Activated CD4-positive, alpha-beta T cell treated with anti-CD3 and anti-CD28 coated beads, Interleukin-10, Interleukin-2, amounts not matched to agents 100 ng/mL and 50 ng/mL, durations not matched to agents 16 hours and 8 hours (primary cell): ENCODE results near the gene PIEZO1.

ENCODE experiments used
- DNase-seq: peaks from one replicate; pipeline ENCODE4 v3.0.0-alpha.2; 2020

Gene PIEZO1

DNA sequence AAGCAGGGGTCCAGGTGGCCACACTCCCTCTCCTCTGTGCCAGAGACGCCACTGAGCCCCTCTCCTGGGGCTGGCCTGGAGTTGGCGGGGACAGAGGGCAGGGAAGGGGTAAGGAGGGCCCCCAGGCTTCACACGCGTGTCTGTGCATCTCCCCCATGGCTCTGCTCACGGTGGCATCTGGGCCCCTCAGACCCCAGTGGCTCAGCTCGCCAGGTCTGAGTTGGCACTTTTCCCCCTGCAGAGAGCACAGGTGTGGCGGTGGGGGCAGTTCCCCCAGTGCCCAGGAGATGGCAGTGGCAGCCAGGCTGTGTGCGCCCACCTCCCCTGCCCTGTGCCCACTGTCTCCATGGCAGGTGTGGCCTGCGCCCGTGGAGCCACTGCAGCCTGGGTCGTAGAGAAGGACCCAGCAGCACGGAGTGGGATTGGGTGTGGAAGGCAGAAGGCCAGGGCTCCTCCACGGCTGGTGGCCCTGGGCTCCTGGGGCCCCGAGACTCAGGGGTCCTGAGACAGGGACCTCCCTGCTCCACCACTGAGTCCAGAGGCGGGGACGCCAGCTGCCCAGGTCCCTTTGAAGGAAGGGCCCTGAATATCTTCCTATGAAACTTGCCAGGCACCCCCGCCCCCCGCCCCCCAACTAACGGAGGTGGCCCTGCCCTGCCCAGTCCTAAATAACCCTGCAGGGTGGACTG lies 31.0 kb upstream of the PIEZO1 start:
- DNase-seq: peak; percentile 67

GRCh38 chr16:88815227-88815626 lies 30.2 kb upstream of the PIEZO1 start:
- DNase-seq: no peak

DNA sequence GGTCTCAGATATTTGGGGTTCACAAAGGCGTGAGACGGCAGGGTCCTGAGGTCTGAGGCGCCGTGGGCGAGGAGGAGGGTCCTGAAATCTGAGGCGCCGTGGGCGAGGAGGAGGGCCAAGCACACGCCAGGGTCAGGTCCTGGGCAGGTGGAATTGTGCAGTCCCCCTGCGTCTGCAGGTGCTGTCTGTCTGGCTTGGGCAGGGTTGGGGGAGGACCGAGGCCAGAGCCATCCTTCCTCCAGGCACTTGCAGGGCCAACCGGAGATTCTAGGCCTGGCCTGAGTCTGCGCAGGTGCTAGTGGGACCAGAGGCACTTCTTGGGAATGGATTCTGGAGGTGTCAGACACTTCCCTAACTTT lies 29.1 kb upstream of the PIEZO1 start:
- no peak for DNase-seq

DNA sequence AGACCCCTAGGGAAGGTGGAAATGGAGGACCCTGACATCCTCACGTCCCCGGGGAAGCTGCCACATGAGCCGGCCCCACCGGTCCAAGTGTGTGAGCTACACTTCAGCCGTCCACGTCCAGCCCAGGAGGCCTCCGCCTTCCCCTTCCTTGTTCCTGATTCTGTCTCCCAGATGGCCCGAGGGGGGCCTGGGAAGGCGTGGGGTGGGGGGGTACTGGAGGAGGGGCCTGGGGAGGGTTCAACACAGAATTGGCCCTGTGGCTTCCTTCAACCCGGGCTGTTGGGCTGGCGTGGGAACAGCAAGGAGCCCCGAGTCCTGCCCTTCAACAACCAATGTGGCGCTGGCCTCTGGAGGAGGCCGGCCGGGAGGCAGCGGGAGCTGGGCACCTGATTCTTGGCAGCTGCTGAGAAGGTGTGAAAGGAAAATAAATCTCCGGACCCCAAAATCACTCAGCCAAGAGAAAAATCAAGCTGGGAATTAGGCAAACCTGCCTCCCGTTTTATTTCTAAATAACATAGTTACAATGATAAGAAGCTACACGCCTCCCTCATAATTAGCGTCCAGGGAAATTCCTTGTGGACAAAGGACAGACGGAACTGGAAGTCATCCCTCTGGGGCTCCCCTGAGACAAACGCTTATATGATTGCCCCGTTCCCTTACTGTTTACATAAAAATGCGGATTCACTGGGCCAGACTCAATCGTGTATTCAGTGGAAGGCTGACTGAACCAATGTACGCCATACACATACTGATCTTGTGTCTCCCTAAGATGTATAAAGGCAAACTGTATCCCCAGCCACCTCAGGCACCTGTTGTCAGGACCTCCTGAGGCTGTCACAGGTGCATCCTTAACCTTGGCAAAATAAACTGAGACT lies 28.5 kb upstream of the PIEZO1 start:
- DNase-seq: no peak

- DNase-seq: peak; percentile 68
These were observed 27.7 kb upstream of the PIEZO1 start for GRCh38 chr16:88812513-88813268.

- peak; percentile 98 for DNase-seq
These were observed 26.9 kb upstream of the PIEZO1 start, which contains the start of gene APRT for GRCh38 chr16:88811769-88812512. Gene APRT (minus strand): TSS chr16:88811928. CDS start chr16:88811899, 29 bp downstream.

DNA sequence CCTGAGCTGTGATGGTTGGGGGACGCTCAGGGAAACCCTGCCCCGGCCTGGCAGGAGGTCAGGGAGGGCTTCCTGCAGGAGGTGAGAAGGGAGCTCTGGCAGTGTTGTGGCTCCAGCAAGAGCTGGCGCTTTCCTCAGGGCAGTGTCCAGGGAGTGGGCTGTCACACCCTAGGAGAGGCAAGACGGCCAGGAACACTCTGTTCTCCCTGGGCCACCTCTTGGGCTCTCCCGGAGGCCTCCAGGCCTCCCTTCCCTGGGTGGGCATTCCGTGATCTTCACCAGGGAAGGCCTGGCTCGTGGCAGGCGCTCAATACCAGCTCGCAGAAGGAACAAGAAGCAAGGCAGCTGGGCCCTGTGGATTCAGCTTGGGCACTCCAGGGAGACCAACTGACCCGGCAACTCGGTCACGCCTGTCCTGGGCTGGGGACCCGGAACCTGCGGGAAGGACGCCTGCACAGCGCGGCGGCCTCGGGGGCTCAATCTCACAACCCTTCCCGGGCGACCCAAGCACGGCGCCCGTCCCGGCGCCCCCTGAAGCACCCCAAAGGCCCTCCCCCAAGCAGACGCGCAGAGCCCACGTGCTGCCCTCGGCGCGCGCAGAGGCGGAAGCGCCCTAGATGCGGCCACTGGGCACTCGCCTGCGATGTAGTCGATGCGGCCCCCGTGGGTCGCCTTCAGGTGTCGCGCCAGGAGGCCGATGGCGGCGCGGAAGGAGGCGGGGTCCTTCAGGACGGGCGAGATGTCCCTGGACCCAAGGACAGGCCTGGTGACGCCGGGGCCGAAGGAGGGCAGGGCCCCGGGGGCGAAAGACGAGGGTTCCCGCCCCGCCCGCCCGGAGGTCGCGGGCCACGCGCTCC lies 26.1 kb upstream of the PIEZO1 start:
- DNase-seq: peak; percentile 79

GRCh38 chr16:88810166-88810911 lies 25.3 kb upstream of the PIEZO1 start:
- peak; percentile 66 for DNase-seq

DNA sequence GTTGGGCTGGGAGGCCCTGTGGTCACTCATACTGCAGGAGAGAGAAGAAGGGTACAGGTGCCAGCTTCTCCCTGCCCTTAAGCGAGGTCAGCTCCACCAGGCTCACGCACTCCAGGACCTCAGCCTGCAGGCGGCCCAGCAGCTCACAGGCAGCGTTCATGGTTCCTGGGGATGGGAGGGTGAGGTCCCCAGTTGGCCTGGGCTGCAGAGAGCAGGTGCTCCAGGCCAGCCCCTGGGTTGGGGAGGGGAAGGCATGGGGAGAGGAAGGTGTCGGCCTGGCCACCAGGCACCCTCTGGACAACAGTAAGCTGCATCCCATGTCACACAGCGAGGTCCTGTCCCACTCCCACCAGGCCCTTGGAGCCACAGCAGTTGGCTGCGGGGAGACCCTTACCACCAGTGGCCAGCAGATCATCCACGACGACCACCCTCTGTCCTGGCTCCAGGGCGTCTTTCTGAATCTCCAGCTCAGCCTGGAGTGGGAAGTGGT lies 24.7 kb upstream of the PIEZO1 start:
- DNase-seq: peak; percentile 43

DNA sequence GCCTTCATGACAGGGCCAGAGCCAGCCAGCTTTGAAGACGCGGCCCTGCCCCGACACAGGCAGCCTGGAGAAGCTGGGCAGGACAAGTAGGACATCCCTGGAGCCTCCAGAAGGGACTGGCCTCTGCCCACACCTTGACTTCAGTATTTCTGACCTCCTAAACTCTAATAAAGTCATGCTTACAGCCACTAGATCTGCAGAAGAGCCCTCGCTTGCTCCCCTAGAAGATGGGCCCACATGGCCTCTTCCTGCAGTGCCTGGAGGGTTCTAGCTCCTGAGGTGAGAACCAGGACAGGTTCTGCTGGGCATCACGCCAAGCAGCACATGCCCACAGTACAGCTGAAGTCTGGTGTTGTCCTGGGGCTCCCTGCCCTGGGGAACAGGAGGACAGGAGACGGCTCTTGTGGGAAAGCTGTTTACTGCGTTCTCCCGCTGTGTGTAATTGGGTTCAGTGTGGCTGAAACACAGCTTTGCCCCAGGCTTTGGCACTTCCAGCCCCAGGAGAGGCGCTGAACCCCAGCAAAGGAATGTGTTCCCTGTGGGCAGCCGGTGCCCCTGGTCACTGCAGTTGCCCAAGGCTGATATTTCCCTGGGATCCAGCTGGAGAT lies 24.2 kb upstream of the PIEZO1 start:
- peak; percentile 28 for DNase-seq

DNA sequence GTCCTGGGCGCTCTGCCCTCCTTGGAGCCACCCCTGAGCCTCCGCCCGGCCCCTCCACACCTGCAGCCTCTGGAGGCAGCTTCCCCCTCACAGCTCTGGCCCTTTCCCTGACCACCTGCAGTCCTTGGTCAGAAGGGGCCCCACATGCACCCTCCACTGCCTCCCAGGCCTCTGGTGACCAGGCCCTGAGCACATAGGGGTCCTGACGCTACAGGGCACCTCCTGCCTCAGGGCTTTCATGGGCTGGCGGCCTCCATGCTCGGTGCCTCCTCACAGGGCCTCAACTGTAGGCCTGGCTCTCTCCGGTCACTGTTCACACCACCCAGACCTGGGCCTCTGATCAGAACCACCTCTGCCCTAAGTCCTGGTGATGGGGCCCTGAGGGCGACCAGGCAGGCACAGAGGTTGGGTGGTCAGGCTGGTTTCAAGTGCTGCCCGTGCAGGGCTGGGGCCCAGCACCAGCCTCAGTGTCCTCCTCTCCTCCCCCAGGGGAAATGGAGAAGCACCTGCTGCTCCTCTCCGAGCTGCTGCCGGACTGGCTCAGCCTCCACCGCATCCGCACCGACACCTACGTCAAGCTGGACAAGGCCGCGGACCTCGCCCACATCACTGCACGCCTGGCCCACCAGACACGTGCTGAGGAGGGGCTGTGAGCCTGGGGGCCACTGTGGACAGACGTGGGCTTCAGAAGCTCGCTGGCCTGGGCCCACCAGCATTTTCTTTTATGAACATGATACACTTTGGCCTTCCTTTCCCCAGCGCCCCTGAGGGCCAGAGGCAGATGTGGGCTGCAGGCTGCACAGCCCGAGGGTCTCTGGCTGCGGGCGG lies 22.8 kb upstream of the PIEZO1 start:
- DNase-seq: no peak

DNA sequence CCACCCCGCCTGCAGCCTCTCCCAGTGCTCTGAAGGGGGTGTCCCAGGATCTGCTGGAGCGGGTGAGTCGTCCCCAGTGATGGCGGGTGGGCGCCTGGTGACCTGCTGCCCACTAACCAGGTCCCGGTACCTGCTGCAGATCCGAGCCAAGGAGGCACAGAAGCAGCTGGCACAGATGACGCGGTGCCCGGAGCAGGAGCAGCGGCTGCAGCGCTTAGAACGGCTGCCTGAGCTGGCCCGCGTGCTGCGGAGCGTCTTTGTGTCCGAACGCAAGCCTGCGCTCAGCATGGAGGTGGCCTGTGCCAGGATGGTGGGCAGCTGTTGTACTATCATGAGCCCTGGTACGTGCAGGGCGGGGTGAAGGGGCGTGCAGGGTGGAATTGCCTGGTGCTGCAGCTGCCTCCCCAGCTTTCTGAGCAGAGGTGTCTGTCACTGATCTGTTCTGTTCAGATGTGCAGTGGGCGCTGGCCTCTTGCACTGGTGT lies 22.2 kb upstream of the PIEZO1 start:
- no peak for DNase-seq

GRCh38 chr16:88806491-88807111 lies 21.6 kb upstream of the PIEZO1 start:
- no peak for DNase-seq

- DNase-seq: no peak
These were observed 20.9 kb upstream of the PIEZO1 start for GRCh38 chr16:88805887-88806393.

- DNase-seq: no peak
These were observed 20.3 kb upstream of the PIEZO1 start for GRCh38 chr16:88805340-88805715.

- DNase-seq: peak; percentile 62
These were observed 19.7 kb upstream of the PIEZO1 start for GRCh38 chr16:88804552-88805339.

DNA sequence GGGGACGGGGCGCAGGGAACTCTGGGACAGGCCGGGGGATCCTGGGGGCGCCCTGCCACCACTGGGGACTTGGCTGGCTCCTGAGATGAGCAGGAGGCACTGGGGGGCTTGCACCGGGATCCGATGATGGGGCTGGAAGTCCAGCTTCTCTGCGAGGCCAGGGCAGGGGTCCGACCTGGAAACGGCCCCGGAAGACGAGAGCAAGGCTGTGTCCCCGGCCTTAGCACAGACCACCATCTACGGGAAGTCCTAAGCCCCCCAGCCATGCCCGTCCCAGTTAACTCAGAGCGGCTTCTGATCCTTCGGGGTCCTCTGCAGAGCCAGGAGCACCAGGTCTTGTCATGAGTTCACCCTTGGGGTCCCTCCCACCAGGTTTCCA lies 19.1 kb upstream of the PIEZO1 start:
- DNase-seq: no peak
